B cell (primary cell): Measurements from ENCODE around the gene CYP2W1.

Experiments
- CTCF ChIP-seq: fragments of 200-600 bp; IDR thresholded peaks from one replicate; pipeline ENCODE4 v1.8.0; 2022; ENCODE audit warnings: antibody characterized with exemption, mild to moderate bottlenecking
- EZH2 ChIP-seq: IDR thresholded peaks from 2 replicates; pipeline ENCODE4 v1.6.1; 2012; ENCODE audit warnings: borderline replicate concordance, low read depth, mild to moderate bottlenecking, moderate library complexity, low read length; ENCODE audit not compliant: insufficient read depth, poor library complexity, severe bottlenecking

- no peak for TF ChIP-seq CTCF
- no peak for TF ChIP-seq EZH2
These were observed 42.1 kb downstream of the CYP2W1 start for GRCh38 chr7:1024876-1025742.
